ENCODE results near the gene TPD52L1.

Gene TPD52L1

GRCh38 chr6:125310994-125311649 lies 157.5 kb downstream of the TPD52L1 start:
- peaks cover 16% of the 10 kb centered on the region for H3K4me1 Mint-ChIP-seq (ENCODE audit: low read depth)
- H3K36me3 Mint-ChIP-seq (ENCODE audit: low read depth): no peaks in the 10 kb centered on the region
- no peak overlapping the region for H3K4me3 Mint-ChIP-seq
- H3K27me3 Mint-ChIP-seq: peaks cover 19% of the 10 kb centered on the region
- no peak overlapping the region for H3K27ac Mint-ChIP-seq
- H3K9me3 Mint-ChIP-seq: no peaks in the 10 kb centered on the region

DNA sequence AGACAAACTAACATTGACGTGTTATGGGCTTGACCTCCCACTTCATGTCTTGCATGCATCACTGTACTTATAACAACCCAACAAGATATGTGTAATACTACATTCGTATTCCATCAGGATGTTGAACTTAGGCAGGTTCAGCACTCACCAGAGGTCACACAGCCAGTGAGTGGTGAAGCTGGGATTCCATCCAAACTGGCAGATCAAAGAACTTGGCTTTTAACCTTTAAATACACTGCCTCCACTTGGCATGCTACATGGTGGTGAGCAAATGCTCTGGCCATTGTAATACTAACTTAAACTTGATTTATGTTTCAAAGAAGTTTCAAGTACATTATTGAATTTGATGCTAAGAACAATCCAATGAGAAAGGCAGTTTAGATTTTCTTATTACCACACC lies 158.9 kb downstream of the TPD52L1 start:
- H3K27me3 Mint-ChIP-seq: peaks cover 21% of the 10 kb centered on the region
- no peak overlapping the region for H3K4me3 Mint-ChIP-seq
- H3K4me1 Mint-ChIP-seq (ENCODE audit: low read depth): peaks cover 15% of the 10 kb centered on the region
- no peaks in the 10 kb centered on the region for H3K9me3 Mint-ChIP-seq
- no peak overlapping the region for H3K27ac Mint-ChIP-seq
- no peaks in the 10 kb centered on the region for H3K36me3 Mint-ChIP-seq (ENCODE audit: low read depth)

DNA sequence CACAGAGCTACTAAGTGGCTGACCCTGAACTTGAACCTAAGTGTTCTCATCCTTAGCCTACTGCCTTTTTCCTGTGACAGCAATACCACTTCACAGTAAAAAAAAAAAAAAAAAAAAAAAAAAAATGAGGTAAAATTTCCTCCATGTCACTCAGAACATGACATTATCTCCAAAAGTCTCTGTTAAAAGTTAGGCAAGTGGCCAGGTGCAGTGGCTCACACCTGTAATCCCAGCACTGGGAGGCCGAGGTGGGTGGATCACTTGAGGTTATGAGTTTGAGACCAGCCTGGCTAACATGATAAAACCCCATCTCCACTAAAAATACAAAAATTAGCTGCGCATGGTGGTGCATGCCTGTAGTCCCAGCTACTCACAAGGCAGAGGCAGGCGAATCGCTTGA lies 159.4 kb downstream of the TPD52L1 start:
- H3K27ac Mint-ChIP-seq: no peak overlapping the region
- H3K36me3 Mint-ChIP-seq (ENCODE audit: low read depth): no peaks in the 10 kb centered on the region
- H3K9me3 Mint-ChIP-seq: no peaks in the 10 kb centered on the region
- no peak overlapping the region for H3K4me3 Mint-ChIP-seq
- H3K27me3 Mint-ChIP-seq: peaks cover 18% of the 10 kb centered on the region
- H3K4me1 Mint-ChIP-seq (ENCODE audit: low read depth): peaks cover 10% of the 10 kb centered on the region
